ENCODE measurements around the gene FBXW4. TPM values are rescaled to one million over a fixed set of nuclear protein-coding genes. Genes with fewer than 3 reads are reported as not detected.

The FBXW4 gene
- total RNA-seq, 1 donor from 2014 or later: 81.1 TPM

DNA sequence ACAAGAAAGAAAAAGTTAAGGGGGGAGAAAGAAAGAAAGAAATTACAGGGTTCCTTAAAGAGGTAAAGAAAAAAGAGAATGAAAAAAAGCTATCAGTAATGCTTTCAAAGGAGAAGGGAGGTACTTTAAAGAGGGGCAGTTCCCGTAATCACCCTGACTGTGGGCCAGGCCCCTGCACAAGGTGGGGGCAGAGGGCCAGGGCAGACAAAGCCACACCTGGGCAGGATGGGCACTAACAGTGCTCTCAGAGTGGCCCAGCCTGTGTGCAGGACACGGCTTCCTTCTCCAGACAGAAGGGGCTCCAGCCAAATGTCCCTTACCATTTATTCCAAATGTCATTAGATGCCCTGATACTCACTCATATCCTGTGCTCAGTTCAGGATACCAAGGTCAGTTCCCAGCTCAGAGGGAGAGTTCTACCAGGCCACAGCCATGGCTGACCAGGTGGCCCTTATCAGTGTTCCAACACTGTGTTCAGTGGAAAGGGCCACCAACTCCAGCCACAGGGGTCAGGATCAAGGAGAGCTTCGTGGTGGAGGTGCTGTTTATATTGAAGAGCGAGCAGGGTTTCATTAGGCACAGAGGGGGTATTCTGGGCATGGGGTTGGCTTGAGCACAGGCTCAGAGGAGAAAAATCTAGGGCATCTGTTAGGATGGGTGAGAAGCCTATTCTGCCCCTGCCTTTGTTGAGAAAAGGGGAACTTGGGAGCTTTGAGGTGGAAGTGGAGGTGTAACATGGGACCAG, 77.0 kb downstream of the FBXW4 start:
- DNase-seq (ENCODE audit: low spot score): no peak

GRCh38 chr10:101617102-101617823, 77.7 kb downstream of the FBXW4 start:
- DNase-seq (ENCODE audit: low spot score): no peak

DNA sequence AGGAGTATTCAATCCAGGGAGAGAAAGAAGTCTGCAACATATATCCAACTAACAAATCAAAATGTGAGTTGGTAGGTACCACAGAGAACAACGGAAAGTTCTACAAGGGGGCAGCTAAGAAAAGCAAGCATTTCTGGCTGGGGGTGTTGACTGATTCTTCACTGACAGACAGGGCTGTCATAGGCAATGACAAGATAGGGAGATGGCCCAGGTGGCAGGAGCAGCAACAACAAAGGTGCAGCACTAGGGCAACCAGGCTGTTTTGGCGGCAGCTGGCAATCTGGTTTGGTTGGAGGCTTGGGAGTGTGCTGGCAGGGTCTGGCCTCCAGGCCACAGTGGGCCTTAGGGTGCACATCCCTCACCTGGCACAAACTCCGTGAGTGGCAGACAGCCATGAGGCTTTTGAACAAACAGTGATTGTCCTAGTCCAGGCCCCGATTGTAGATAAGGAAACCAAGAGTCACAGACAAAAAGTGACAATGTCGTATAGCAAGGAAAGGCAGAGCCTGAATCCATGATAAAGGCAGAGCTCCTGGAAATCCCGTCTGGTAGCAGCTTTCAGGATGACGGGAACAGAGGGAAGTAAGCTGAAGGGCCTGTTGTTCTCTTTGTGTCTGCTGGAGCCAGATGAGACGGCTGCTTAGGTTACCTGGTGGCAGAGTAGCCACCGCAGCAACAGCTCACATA, 78.4 kb downstream of the FBXW4 start:
- no peak for DNase-seq (ENCODE audit: low spot score)

DNA sequence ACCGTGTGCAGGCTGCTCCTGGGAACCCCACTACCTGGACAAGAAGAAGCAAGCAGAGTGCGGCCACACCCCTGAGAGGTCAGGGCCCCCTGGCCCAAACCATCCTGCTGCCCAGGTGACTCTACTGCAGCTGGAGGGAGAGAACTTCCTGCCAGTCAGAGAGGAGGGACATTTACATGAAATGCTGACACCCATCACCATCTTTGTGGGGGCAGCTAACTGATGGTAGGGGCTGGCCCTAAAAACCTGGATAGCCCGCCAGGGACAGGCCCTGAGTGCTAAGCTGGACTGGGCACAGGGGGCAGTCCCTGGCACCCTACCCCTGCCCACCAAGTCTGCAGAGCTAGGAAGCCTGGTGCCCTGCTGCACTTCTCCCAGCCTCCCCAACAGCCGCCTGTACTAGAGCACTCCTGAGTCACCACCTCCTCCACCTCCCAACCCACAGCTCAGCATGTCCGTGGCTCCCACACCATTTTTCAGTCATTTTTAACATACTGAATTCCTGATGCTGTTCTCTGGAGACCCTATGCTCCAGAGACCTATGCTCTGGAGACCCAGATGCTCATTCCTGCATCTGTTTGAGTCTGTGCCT, 79.3 kb downstream of the FBXW4 start:
- DNase-seq (ENCODE audit: low spot score): no peak

GRCh38 chr10:101614663-101615524, 80.1 kb downstream of the FBXW4 start:
- DNase-seq (ENCODE audit: low spot score): no peak

GRCh38 chr10:101613646-101614045, 81.3 kb downstream of the FBXW4 start:
- no peak for DNase-seq (ENCODE audit: low spot score)

DNA sequence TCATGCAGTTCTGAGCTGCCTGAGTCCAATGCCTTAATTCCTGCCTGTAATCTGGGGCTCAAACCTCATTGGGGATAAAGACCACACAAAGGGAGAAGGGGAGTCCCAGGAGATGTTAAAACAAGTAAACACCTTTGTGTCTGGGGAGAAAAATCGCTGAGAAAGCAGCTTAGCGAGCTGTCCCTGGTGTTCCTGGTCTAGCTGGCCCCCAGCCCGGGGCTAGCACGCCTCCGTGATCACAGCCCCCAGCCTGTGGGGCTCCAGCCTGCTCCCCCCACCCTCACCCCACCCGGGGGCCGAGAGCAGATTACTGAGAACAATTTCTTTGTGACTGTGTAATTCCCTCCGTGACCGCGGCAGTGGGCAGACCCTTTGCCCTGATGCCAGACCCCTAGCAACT, 82.1 kb downstream of the FBXW4 start:
- no peak for DNase-seq (ENCODE audit: low spot score)

DNA sequence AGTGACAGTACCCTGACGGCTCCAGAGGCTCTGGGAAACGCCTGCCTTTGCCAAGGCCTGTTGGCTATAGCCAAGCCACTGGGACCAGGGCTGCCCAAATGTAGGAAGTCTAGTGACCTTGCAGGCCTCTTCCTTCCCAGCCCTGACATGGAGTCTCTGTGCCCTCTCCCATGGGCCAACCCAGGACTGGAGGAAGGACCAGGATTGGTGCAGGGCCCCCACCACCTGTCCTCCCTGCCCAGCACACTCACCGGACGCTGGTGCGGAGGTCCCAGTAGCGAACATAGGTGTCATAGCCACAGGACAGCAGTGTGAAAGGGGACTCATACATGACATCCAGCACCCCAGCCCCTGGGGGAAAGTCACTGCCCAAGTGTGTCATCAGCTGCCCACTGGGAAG, 82.9 kb downstream of the FBXW4 start:
- DNase-seq (ENCODE audit: low spot score): no peak

DNA sequence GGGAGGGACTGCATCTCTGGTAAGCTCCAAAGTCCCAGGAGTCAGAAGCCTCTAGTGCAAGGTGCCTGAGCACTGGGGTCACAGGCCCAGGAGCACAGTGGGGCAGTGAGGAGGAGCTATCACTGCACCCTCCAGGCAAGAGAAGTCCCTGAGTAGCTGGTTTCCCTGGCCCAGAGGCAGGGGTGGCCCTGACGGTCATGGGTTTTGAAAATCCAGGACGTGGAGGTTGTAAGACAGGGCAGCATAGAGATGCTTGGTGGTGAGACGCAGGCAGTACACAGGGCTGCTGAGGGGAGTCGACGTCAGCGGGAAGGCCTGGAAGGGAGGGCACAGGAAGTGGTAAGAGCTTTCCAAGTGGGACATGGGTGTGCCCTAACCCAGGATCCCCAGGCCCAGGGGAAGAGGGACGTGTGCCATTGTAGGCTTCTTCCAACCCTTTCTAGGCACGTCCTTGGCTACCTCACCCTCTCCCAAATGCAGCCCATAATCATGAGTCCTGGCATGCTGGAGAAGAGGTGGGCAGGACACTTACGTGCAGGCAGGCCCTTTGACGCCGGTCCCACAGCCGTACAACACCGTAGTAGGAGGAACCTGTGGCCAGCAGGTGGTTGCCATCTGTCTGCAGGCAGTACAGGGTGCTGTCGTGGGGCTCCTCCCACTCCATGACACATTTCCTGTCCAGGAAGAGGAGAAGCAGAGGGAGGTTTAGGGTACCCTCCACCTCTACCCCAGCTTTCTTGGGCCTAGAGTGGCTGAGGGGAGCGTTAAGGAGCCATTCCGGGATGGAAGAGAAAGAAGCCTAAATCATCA, 83.7 kb downstream of the FBXW4 start:
- DNase-seq (ENCODE audit: low spot score): no peak

GRCh38 chr10:101609481-101609880, 85.5 kb downstream of the FBXW4 start:
- DNase-seq (ENCODE audit: low spot score): no peak

DNA sequence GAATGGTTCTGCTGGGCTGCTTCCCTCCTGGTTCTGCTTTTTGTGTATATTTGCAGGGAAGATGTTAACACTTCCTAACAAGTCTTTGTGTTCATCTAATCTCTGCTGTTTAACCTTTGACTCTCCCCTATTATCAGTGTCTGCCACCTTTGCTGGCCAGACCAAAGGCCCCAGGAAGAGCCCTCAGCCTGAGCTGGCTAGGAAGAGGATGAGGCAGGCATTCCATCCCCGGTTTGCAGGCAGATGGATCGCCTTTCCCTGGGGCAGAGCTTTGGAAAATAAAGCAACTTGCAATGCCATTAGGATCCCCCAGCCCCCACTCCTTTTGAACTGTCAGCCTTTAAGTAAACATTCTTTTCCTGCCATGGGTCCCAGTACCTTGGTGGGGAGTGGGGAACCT, 87.8 kb downstream of the FBXW4 start:
- DNase-seq (ENCODE audit: low spot score): no peak

- DNase-seq (ENCODE audit: low spot score): peak; percentile 47
These were observed 92.1 kb downstream of the FBXW4 start for GRCh38 chr10:101602761-101603398.

GRCh38 chr10:101601541-101601940, 93.4 kb downstream of the FBXW4 start:
- DNase-seq (ENCODE audit: low spot score): no peak

DNA sequence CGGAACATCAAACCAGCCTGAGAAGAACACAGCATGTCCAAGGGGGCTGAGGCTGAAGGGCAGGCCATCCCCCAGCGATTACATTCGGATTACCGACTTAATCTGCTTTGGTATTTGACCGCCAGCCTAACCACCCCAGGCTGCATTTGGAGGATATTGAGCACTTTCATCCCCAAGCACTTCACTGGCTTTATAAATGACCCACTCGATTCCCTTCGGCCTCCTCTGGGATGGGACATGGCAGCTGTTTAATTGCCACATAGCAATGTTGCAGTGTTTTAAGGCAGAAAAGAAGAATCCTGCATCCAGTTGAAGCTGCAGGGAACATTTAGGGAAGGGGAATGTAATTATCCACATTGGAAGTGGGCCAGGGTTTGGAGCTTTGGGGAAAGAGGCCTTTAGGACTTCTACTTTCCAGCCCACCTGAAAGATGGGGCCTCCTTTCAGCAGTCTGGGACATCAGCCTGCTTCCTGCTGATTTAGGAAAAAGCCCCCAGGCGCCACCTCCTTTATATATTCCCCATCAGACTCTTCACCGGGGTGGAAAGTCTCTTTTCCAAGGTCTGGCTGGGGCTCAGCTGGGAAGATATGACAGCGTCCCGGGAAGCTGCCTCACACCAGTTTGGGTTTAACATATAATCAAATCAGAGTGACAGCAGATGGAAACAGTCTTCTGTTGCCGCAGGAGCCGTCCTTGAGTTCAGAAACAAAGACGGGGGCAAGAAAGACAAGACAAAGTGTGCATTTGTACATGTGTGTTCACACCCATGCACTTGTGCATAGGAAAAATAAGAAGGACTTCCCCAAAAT, 97.7 kb downstream of the FBXW4 start:
- no peak for DNase-seq (ENCODE audit: low spot score)

DNA sequence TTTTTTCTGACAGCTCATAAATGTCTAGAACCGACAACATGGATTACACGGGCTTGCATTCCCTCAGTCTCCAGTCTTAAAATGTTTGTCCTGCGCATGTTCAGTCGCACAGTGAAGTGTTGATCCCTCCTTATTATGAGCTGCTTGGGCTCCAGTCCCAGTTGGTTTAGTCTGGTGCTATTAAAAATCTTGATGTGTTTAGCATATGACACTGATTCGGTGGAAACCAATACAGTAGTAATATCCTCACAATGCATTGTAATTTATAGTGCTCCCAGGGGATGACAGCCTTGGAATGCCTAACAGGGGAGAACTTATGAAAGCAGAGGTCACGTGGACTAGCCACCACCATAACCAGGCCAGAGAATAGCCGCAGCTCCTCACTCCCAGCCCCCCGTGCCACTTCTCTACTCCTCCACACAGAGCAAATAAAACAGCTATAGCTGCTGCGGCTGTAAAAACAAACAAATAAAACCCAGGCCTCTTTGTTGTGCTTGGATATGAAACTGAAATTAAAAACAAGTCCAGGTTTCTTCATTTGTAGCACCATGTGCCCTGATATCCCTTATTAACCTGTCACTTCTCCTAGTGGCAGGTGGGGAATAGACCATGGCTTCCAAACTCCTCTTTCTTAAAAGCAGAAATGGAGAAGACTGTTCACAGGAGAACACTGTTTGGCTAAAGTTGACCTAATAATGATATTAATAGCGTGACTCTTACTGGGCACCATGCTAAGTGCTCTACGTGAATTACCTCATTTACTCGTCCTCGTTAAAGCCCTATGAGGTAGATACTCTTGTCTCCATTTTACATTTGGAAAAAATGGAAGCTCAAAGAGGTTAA, 99.2 kb downstream of the FBXW4 start:
- DNase-seq (ENCODE audit: low spot score): no peak

DNA sequence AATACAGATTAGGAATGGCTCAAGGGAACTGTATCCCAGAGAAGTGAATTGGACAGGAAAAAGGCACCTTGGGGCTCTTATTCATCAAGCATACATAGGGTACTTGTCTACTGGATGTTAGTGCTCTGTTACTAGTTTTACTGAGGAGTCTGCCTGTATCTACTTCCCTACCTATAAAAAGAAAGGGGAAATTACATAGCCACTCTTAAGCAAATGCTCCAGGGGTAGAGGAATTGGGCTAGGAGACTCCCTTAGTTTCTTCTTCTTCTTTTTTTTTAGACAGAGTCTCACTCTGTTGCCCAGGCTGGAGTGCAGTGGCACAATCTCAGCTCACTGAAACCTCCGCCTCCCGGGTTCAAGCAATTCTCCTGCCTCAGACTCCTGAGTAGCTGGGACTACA, 101.6 kb downstream of the FBXW4 start:
- DNase-seq (ENCODE audit: low spot score): peak; percentile 9

GRCh38 chr10:101588879-101589278, 106.1 kb downstream of the FBXW4 start:
- peak; percentile 12 for DNase-seq (ENCODE audit: low spot score)
